ENCODE results near the gene ILKAP. TPM values are rescaled to one million over a fixed set of nuclear protein-coding genes. Genes with fewer than 3 reads are reported as not detected.

Gene ILKAP
- total RNA-seq, 1 experiment from 2014 or later: 41.5 TPM

DNA sequence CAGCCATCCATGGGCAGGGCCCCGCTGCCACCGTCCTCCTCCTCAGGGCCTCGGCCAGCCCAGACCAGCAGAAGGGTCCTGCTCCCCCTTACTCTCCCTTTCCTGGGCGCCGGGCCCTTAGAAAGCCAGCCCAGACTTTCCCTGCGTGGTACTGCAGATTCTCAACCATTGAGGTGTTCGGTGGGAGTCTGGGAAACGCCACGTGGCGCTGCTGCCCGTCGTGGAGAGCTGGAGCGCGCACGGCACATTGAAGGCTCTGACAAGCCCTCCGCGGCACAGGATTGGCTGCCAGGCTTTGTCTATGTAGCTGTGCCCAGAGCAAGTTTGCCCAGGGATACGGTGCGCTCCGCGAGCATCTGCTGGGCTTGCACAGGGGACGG is 75.4 kb downstream of the ILKAP start:
- Histone ChIP-seq H3K4ac (ENCODE audit: low read depth, low read length) (no peak overlapping the region), H3K9ac (ENCODE audit: extremely low read depth, insufficient read length, low read length) (no peak overlapping the region), H3K27me3 (ENCODE audit: insufficient read depth, low read length) (no peaks in the 10 kb centered on the region), H2BK15ac (ENCODE audit: low read depth, low read length) (no peak overlapping the region), H2AFZ (ENCODE audit: low read length) (no peak overlapping the region), H4K8ac (replicated peaks; ENCODE audit: insufficient read length, low read depth, low read length) (no peak overlapping the region), H3K4me2 (ENCODE audit: insufficient read depth, insufficient read length, low read length) (no peak overlapping the region), H3K23ac (ENCODE audit: insufficient read length, low read depth, low read length) (no peak overlapping the region), H2BK12ac (ENCODE audit: insufficient read length, low read depth, low read length) (no peak overlapping the region), H3T11ph (ENCODE audit: low read length) (no peak overlapping the region), H3K56ac (ENCODE audit: insufficient read length, low read depth, low read length) (no peak overlapping the region), H4K91ac (ENCODE audit: insufficient read length, low read depth, low read length) (no peak overlapping the region), H3K79me1 (ENCODE audit: insufficient read depth, low read depth, low read length, poor library complexity, severe bottlenecking) (no peaks in the 10 kb centered on the region), H3K18ac (ENCODE audit: insufficient read length, low read depth, low read length) (no peak overlapping the region), H3K79me2 (ENCODE audit: insufficient read depth, low read length) (no peaks in the 10 kb centered on the region), H3K23me2 (ENCODE audit: insufficient read length, low read depth, low read length, poor library complexity, severe bottlenecking) (no peaks in the 10 kb centered on the region), H2BK120ac (ENCODE audit: low read depth, low read length, poor library complexity, severe bottlenecking) (no peak overlapping the region), H2AK5ac (ENCODE audit: insufficient read length, low read length) (no peak overlapping the region), H2BK5ac (ENCODE audit: insufficient read length, low read length) (no peak overlapping the region), H4K5ac (ENCODE audit: insufficient read length, low read depth, low read length) (no peak overlapping the region), H3K4me1 (ENCODE audit: insufficient read depth, low read length) (no peaks in the 10 kb centered on the region), H3K9me3 (ENCODE audit: control insufficient read depth, low read depth, low read length) (no peaks in the 10 kb centered on the region), H2BK20ac (ENCODE audit: low read depth, low read length, poor library complexity, severe bottlenecking) (no peak overlapping the region), H4K20me1 (ENCODE audit: control insufficient read depth, insufficient read depth, insufficient read length) (no peaks in the 10 kb centered on the region), H3K14ac (ENCODE audit: insufficient read depth, low read length) (no peak overlapping the region), H3K27ac (ENCODE audit: insufficient read length, low read depth, low read length) (no peak overlapping the region)
- no peak for DNase-seq
- H3K27ac Mint-ChIP-seq: no peak overlapping the region
- TF ChIP-seq, protein P1, sequence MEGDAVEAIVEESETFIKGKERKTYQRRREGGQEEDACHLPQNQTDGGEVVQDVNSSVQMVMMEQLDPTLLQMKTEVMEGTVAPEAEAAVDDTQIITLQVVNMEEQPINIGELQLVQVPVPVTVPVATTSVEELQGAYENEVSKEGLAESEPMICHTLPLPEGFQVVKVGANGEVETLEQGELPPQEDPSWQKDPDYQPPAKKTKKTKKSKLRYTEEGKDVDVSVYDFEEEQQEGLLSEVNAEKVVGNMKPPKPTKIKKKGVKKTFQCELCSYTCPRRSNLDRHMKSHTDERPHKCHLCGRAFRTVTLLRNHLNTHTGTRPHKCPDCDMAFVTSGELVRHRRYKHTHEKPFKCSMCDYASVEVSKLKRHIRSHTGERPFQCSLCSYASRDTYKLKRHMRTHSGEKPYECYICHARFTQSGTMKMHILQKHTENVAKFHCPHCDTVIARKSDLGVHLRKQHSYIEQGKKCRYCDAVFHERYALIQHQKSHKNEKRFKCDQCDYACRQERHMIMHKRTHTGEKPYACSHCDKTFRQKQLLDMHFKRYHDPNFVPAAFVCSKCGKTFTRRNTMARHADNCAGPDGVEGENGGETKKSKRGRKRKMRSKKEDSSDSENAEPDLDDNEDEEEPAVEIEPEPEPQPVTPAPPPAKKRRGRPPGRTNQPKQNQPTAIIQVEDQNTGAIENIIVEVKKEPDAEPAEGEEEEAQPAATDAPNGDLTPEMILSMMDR (conservative IDR thresholded peaks at IDR 0.05): no peak
- H3K4me3 Mint-ChIP-seq: no peak overlapping the region
- no peaks in the 10 kb centered on the region; a peak in 1 of 5 replicates for H3K9me3 Mint-ChIP-seq
- H3K36me3 Mint-ChIP-seq (ENCODE audit: insufficient read depth in 1 of 3, low read depth in 3 of 3): no peaks in the 10 kb centered on the region
- no peaks in the 10 kb centered on the region for H3K4me1 Mint-ChIP-seq
- no peaks in the 10 kb centered on the region; the same call in 1 of the 2 replicates for H3K27me3 Mint-ChIP-seq (ENCODE audit: low read depth)
- WGBS (ENCODE audit: extremely low coverage, insufficient read length, low lambda C conversion rate): no CpG with 5 or more reads among the region's 22 CpGs

Data from H9 (cell line).